ENCODE data around the gene ETFB.

DNA sequence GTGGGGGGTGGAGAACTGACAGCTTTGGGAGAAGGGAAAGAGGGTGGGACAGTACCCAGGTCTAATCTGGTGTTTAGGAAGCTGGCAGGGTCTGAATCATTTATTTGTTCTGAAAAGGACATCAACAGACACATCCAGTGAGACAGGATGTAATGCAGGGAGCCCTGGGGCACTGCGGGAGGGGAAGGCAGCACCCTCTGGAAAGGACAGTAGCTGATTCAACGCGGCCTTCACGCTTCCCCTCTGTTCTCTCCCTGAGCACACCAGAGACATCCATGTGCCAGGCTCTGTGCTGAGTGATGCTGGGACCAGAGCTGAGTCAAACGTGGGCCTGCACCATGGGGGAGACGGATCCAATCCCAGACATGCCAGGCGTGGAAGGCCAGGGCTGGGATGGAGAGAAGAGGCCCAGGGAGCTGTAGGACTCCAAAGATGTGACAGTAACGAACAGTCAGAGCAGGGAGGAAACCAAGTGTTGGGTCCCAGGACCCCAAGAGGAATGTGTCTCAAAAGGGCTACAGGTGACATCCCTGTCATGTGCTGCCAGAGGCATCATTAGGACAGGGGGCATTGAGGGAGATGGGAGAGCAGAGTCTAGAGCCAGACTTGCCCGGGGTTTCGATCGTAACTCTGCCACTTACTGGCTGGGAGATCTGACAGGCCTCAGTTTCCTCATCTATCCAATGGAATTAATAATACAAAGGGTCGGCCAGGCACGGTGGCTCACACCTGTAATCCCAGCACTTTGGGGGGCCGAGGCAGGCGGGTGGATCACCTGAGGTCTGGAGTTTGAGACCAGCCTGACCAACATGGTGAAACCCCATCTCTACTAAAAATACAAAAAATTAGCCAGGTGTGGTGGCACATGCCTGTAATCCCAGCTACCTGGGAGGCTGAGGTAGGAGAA lies 1.7 kb downstream of the ETFB start:
- no peak for TF ChIP-seq CTCF (IDR thresholded peaks at IDR 0.05)
- TF ChIP-seq, protein P1, sequence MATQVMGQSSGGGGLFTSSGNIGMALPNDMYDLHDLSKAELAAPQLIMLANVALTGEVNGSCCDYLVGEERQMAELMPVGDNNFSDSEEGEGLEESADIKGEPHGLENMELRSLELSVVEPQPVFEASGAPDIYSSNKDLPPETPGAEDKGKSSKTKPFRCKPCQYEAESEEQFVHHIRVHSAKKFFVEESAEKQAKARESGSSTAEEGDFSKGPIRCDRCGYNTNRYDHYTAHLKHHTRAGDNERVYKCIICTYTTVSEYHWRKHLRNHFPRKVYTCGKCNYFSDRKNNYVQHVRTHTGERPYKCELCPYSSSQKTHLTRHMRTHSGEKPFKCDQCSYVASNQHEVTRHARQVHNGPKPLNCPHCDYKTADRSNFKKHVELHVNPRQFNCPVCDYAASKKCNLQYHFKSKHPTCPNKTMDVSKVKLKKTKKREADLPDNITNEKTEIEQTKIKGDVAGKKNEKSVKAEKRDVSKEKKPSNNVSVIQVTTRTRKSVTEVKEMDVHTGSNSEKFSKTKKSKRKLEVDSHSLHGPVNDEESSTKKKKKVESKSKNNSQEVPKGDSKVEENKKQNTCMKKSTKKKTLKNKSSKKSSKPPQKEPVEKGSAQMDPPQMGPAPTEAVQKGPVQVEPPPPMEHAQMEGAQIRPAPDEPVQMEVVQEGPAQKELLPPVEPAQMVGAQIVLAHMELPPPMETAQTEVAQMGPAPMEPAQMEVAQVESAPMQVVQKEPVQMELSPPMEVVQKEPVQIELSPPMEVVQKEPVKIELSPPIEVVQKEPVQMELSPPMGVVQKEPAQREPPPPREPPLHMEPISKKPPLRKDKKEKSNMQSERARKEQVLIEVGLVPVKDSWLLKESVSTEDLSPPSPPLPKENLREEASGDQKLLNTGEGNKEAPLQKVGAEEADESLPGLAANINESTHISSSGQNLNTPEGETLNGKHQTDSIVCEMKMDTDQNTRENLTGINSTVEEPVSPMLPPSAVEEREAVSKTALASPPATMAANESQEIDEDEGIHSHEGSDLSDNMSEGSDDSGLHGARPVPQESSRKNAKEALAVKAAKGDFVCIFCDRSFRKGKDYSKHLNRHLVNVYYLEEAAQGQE (IDR thresholded peaks at IDR 0.05; ENCODE audit: insufficient read depth in 1 of 2, low read depth in 2 of 2, low read length in 1 of 2) = no peak

Data from Panc1 (cell line).